Measurements from ENCODE around the gene C17orf107. TPM values are rescaled to one million over a fixed set of nuclear protein-coding genes. Genes with fewer than 3 reads are reported as not detected.

The C17orf107 gene
- total and polyA plus RNA-seq, 2 donors (not counting 1 experiment from before 2014, with no cell fraction given), result 3.9 to 4.6 TPM

GRCh38 chr17:4939546-4939795 lies 40.1 kb downstream of the C17orf107 start:
- DNase-seq, result no peak
- H3K4me3 ChIP-seq (ENCODE audit: control extremely low read depth in 1 of 5, extremely low read depth in 1 of 5, insufficient read depth in 1 of 5, low read depth in 2 of 5, low read length in 4 of 5), result peak overlapping the region; percentile 68 to 100 (median 86)
- TF ChIP-seq EZH2 (IDR thresholded peaks at IDR 0.05; ENCODE audit: borderline replicate concordance, insufficient read depth, low read depth, low read length, poor library complexity, severe bottlenecking) (no peak), CTCF (IDR thresholded peaks at IDR 0.05) (no peak)
- CTCF ChIA-PET, result interaction anchor here (0.9 to 3.1 kb wide), 15 partner anchors 9 to 149 kb away, joined by 3 to 24 read pairs (median 6); partner anchors contain the start of genes CAMTA2, CHRNE, INCA1 and KIF1C
- POLR2A ChIA-PET, result interaction anchor here (0.7 to 2.6 kb wide), 12 partner anchors 10 to 796 kb away, joined by 3 to 38 read pairs (median 6); partner anchors contain the start of genes ARRB2, C17orf107, CAMTA2 and CHRNE
- peak overlapping the region; percentile 89 for H3K4me3 Mint-ChIP-seq
- H3K9me3 ChIP-seq (ENCODE audit: control extremely low read depth in 1 of 3, control insufficient read depth in 2 of 3, insufficient read depth in 1 of 3, low read length in 2 of 3), result no peaks in the 10 kb centered on the region
- H3K4me1 ChIP-seq (ENCODE audit: control insufficient read depth in 2 of 2, insufficient read depth in 2 of 2, low read length in 2 of 2), result peaks cover 45 to 54% of the 10 kb centered on the region in 2 donors
- peaks cover under 1% of the 10 kb centered on the region for H3K27me3 Mint-ChIP-seq
- no peaks in the 10 kb centered on the region for H3K27me3 ChIP-seq (replicated peaks in 1 of 4; ENCODE audit: control extremely low read depth in 1 of 4, control insufficient read depth in 3 of 4, insufficient read depth in 4 of 4, low read length in 3 of 4)
- H4K20me1 ChIP-seq (ENCODE audit: control insufficient read depth, insufficient read depth, low read length, poor library complexity, severe bottlenecking), result peaks cover 6% of the 10 kb centered on the region
- H3K36me3 ChIP-seq (replicated peaks in 1 of 2; ENCODE audit: control extremely low read depth in 1 of 2, control insufficient read depth in 1 of 2, extremely low read depth in 1 of 2, insufficient read depth in 2 of 2, low read length in 1 of 2), result peaks cover 0 to 38% of the 10 kb centered on the region in 2 experiments
- no peaks in the 10 kb centered on the region for H3K9me3 Mint-ChIP-seq (ENCODE audit: insufficient read depth)
- peak overlapping the region; percentile 70 to 87 for H3K27ac ChIP-seq (ENCODE audit: low read length in 2 of 2)
- ATAC-seq (ENCODE audit: low read depth), result no peak
- peak overlapping the region; percentile 95 for H3K27ac Mint-ChIP-seq
- H3K4me1 Mint-ChIP-seq, result peaks cover 55% of the 10 kb centered on the region
- H3K9ac ChIP-seq (ENCODE audit: low read length), result peak overlapping the region; percentile 86
- peaks cover 42% of the 10 kb centered on the region for H3K79me2 ChIP-seq (ENCODE audit: control insufficient read depth, insufficient read depth, low read length)
- H2AFZ ChIP-seq (ENCODE audit: insufficient read depth, low read depth, low read length, poor library complexity, severe bottlenecking), result peak overlapping the region; percentile 78
- 1% methylated on average over 16 of the region's 16 CpGs for WGBS (ENCODE audit: insufficient coverage)
- H3K4me2 ChIP-seq (replicated peaks; ENCODE audit: low read depth, low read length, poor library complexity, severe bottlenecking), result peak overlapping the region; percentile 99
- intact Hi-C loops (cut with micrococcal nuclease), result loop anchor here (2.0 kb wide), 1 partner anchor 31 kb away; no protein-coding TSS in a partner anchor
